Measurements from ENCODE around the gene PAGE2B.

DNA sequence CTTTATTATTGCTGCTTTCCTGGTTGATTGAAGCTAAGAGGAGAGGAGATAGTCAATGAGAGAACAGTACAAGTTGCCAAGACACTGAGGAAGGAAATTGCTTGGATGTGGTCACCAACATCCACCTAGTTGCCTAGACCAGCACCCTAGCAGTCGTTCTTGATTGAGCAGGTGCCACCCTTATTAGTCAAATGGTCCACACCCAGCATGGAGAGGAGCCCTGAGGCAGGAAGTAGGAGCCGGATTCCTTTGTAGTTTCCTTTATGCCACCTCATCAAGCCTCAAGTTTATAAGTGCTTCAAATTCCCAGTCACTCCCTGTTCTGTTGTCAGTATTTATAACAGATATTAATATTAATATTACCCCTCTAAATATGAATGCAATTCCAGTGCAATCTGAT, 33.1 kb downstream of the PAGE2B start:
- TF ChIP-seq, protein P1, sequence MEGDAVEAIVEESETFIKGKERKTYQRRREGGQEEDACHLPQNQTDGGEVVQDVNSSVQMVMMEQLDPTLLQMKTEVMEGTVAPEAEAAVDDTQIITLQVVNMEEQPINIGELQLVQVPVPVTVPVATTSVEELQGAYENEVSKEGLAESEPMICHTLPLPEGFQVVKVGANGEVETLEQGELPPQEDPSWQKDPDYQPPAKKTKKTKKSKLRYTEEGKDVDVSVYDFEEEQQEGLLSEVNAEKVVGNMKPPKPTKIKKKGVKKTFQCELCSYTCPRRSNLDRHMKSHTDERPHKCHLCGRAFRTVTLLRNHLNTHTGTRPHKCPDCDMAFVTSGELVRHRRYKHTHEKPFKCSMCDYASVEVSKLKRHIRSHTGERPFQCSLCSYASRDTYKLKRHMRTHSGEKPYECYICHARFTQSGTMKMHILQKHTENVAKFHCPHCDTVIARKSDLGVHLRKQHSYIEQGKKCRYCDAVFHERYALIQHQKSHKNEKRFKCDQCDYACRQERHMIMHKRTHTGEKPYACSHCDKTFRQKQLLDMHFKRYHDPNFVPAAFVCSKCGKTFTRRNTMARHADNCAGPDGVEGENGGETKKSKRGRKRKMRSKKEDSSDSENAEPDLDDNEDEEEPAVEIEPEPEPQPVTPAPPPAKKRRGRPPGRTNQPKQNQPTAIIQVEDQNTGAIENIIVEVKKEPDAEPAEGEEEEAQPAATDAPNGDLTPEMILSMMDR (conservative IDR thresholded peaks at IDR 0.05), result no peak
- no peak for TF ChIP-seq ZFX (IDR thresholded peaks at IDR 0.05)

Data from C4-2B (cell line).